A673 (cell line): ENCODE data around the gene RASGEF1C.

Experiments used
- EZH2 ChIP-seq: fragments of 200-600 bp; sonication (generic); IDR thresholded peaks from 2 replicates; pipeline ENCODE4 v1.6.1; 2017; ENCODE audit warnings: borderline replicate concordance, low read depth, mild to moderate bottlenecking, mixed read lengths, antibody characterized with exemption, low read length; ENCODE audit not compliant: poor library complexity, severe bottlenecking
- TF ChIP-seq, protein P1 (sequence below): fragments of 300-800, 200-600 bp; sonication (generic); conservative IDR thresholded peaks from 2 replicates; pipeline ENCODE4 v1.5.1; 2017; ENCODE audit warnings: low read depth, mild to moderate bottlenecking, antibody characterized with exemption, low read length, moderate library complexity, mixed read lengths

DNA sequence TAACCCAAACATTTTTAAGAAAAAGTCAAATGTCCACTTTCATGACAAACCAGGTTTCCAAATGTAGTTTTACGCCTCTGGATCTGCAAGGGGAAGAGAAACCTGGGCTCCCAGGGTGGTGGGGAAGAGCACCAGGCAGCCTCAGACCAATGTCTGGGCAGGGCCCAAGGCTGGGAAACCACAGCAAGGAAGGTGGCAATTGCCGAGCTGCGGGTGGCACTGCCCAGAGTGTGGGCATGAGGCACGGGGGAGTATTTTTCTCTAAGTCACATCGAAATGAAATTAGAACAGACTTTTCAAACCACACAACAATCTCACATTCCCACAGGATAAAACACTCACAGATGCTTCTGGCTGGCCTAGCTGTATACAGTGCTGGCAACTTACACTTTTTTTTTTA, 32.6 kb upstream of the RASGEF1C start:
- TF ChIP-seq, protein P1, sequence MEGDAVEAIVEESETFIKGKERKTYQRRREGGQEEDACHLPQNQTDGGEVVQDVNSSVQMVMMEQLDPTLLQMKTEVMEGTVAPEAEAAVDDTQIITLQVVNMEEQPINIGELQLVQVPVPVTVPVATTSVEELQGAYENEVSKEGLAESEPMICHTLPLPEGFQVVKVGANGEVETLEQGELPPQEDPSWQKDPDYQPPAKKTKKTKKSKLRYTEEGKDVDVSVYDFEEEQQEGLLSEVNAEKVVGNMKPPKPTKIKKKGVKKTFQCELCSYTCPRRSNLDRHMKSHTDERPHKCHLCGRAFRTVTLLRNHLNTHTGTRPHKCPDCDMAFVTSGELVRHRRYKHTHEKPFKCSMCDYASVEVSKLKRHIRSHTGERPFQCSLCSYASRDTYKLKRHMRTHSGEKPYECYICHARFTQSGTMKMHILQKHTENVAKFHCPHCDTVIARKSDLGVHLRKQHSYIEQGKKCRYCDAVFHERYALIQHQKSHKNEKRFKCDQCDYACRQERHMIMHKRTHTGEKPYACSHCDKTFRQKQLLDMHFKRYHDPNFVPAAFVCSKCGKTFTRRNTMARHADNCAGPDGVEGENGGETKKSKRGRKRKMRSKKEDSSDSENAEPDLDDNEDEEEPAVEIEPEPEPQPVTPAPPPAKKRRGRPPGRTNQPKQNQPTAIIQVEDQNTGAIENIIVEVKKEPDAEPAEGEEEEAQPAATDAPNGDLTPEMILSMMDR, result no peak
- TF ChIP-seq EZH2, result no peak
